ENCODE data around the gene SSMEM1. TPM values are rescaled to one million over a fixed set of nuclear protein-coding genes. Genes with fewer than 3 reads are reported as not detected.

Gene SSMEM1
- total and polyA plus RNA-seq, 9 of the 15 experiments (the other 6 are each of a cell fraction or from before 2014, with no cell fraction given): 0.10 to 0.28 (median 0.18) TPM; not detected in 4

- TF ChIP-seq ZBTB40 (IDR thresholded peaks at IDR 0.05): no peak
- no peak for TF ChIP-seq ZBTB40 (CRISPR knock-in tag; IDR thresholded peaks at IDR 0.05)
- TF ChIP-seq ELK3 (CRISPR knock-in tag; IDR thresholded peaks at IDR 0.05): no peak
- TF ChIP-seq JUN (IDR thresholded peaks at IDR 0.05; ENCODE audit: borderline replicate concordance, low read depth, low read length): peak; percentile 95
- TF ChIP-seq JUN (CRISPR knock-in tag; IDR thresholded peaks at IDR 0.05; ENCODE audit: borderline replicate concordance): no peak
- TF ChIP-seq KDM4B (IDR thresholded peaks at IDR 0.05; ENCODE audit: borderline replicate concordance in 2 of 2, low read depth in 1 of 2): no peak
- no peak for TF ChIP-seq KLF6 (CRISPR knock-in tag; IDR thresholded peaks at IDR 0.05; ENCODE audit: borderline replicate concordance)
- no peak for TF ChIP-seq CBFB (CRISPR knock-in tag; IDR thresholded peaks at IDR 0.05)
- TF ChIP-seq SPI1 (IDR thresholded peaks at IDR 0.05; ENCODE audit: borderline replicate concordance, low read depth, low read length): no peak
- TF ChIP-seq HMGXB4 (CRISPR knock-in tag; IDR thresholded peaks at IDR 0.05): no peak
Measured at GRCh38 chr7:130242198-130243014, 34.7 kb downstream of the SSMEM1 start (continued).
